Ishikawa (cell line): ENCODE results near the gene KIAA1549.

Experiments used
- FOXM1 ChIP-seq: IDR thresholded peaks from 2 replicates; pipeline ENCODE4 v1.6.1; 2012; ENCODE audit warnings: low read depth, borderline replicate concordance
- TCF12 ChIP-seq: IDR thresholded peaks from 2 replicates; pipeline ENCODE4 v1.6.1; 2012; ENCODE audit warnings: low read depth

DNA sequence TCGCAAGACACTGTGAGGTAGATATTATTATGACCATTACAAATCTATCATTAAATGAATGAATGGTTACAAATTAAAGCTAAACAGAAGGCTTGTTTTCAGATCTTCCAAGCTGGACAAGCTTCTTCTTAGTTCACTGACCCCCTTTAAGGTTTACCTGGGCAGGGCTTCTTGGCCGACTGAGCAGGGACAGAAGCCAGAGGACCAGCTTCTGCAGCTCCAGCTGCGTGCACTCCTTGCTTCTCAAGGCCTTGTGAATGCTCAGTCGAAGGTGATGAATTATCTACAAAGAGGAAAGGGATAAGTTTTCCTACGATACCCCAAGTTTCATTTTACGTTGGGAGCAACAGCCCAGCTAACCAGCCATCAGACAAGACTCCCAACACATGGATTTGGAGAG is 45.4 kb upstream of the KIAA1549 start:
- TF ChIP-seq TCF12 (no peak), FOXM1 (no peak)
